ENCODE measurements around the gene ANK3. TPM values are rescaled to one million over a fixed set of nuclear protein-coding genes. Genes with fewer than 3 reads are reported as not detected.

Gene ANK3
- total RNA-seq, 1 donor from 2014 or later: 188 TPM

GRCh38 chr10:60175441-60175971 lies 214.2 kb downstream of the ANK3 start:
- intact Hi-C loops (cut with micrococcal nuclease): no loop called here
- DNase-seq (no peak), ATAC-seq (no peak)

GRCh38 chr10:60172363-60172990 lies 217.2 kb downstream of the ANK3 start:
- intact Hi-C loops (cut with micrococcal nuclease): no loop called here

DNA sequence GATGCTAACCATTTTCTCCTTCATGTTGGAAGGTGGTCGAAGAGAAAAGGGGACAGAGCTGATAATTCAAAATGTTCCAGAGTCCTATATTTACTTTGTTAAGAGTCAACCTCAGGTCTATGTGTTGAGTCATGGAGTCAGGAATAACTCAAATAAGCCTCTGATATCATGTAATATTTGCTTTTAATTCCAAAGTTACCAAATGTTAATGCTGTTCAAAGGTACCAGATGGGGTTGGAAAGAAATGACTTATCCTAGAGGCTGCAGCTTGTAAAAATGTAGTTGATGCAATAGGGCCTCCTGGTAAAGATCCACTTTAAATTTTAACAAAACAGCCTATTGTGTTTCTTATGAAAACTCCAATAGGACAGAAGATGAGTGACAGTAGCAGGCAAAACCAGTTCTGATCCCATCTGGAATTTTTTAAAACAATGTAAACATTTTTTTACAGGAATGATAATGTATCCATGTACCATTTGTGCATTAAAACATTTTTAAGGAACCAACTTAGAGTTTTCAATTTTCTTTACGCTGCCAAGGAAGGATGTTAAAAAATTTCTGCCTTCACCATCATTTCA lies 218.2 kb downstream of the ANK3 start:
- ATAC-seq (no peak), DNase-seq (no peak)
- intact Hi-C loops (cut with micrococcal nuclease): no loop called here

More at GRCh38 chr10:60172363-60172990, 217.2 kb downstream of the ANK3 start:
- ATAC-seq: no peak
- no peak for DNase-seq

GRCh38 chr10:60170250-60170649 lies 219.4 kb downstream of the ANK3 start:
- DNase-seq: no peak
- intact Hi-C loops (cut with micrococcal nuclease): no loop called here
- no peak for ATAC-seq

- intact Hi-C loops (cut with micrococcal nuclease): no loop called here
- DNase-seq: no peak
- no peak for ATAC-seq
Measured at GRCh38 chr10:60169111-60169510, 220.6 kb downstream of the ANK3 start.

GRCh38 chr10:60167050-60167449 lies 222.6 kb downstream of the ANK3 start:
- ATAC-seq (no peak), DNase-seq (no peak)
- intact Hi-C loops (cut with micrococcal nuclease): no loop called here

DNA sequence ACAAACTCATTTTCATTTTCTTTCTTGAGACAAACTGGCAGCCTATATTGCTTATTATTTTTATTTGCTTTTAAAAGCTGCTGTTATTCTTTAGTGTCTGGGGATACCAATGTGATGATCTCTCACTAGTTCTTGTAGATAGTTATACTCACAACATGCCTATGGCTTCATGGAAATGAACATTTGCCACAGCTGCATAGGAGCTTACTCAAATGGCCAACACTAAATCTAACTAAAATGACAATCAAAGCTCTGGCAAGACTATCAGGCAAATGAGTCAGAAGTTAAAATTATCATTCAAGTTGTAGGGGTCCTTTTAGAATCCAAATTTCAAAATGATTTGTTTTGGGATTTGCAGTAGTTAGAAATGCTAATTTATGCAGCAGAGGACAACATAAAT lies 225.9 kb downstream of the ANK3 start:
- ATAC-seq (no peak), DNase-seq (no peak)
- intact Hi-C loops (cut with micrococcal nuclease): no loop called here

GRCh38 chr10:60162631-60163030 lies 227.0 kb downstream of the ANK3 start:
- intact Hi-C loops (cut with micrococcal nuclease): no loop called here
- ATAC-seq: no peak

GRCh38 chr10:60155943-60156683 lies 233.6 kb downstream of the ANK3 start:
- DNase-seq (no peak), ATAC-seq (peak; percentile 82)
- intact Hi-C loops (cut with micrococcal nuclease): loop anchor here (1.0 kb wide), 1 partner anchor 29 kb away; no protein-coding TSS in a partner anchor

More at GRCh38 chr10:60162631-60163030, 227.0 kb downstream of the ANK3 start:
- DNase-seq: no peak

GRCh38 chr10:60155099-60155877 lies 234.4 kb downstream of the ANK3 start:
- no peak for DNase-seq
- intact Hi-C loops (cut with micrococcal nuclease): no loop called here
- ATAC-seq: no peak

DNA sequence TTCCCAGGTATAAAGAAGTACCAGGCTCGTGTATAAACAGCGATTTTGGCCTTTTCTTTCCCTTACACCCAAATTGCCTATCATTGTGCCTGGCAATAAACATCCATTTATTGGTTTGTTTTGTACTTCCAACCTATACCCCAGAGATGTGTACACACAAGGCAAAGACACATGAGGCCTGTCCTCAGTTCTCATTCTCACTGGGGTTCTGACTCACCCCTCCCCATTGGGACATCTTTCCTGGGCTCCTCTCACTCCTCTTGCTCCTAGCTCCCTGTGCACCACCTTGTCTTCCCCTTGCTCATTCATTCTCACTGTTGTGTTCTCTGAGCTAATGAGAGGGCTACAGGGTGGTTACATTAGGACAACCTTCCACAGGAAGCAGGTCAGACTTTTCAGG lies 240.7 kb downstream of the ANK3 start:
- ATAC-seq: peak; percentile 12
- intact Hi-C loops (cut with micrococcal nuclease): no loop called here
- no peak for DNase-seq

- ATAC-seq (peak; percentile 76), DNase-seq (no peak)
- intact Hi-C loops (cut with micrococcal nuclease): no loop called here
Measured at GRCh38 chr10:60148266-60148840, 241.3 kb downstream of the ANK3 start.

- intact Hi-C loops (cut with micrococcal nuclease): no loop called here
- ATAC-seq: no peak
- no peak for DNase-seq
Measured at GRCh38 chr10:60147576-60148265, 242.0 kb downstream of the ANK3 start.

- ATAC-seq (peak; percentile 32), DNase-seq (no peak)
- intact Hi-C loops (cut with micrococcal nuclease): no loop called here
Measured at GRCh38 chr10:60147025-60147424, 242.7 kb downstream of the ANK3 start.

DNA sequence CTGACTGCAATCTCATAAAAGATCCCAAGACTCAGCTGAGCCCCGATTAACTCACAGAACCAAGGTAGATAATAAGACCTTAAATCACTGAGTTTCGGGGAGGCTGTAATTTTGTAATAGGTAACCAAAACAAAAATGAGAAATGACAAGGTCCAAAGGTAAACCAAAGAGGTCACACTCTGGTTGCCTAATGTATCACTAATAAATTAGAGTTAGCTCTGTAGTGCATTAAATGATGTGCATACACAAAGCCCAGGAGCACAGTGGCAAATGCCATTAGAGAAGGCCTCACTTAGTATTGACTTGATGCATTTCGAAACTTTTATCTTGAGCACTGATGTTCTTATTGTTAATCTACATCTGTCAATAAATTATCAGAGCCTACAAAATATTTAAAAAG lies 245.6 kb downstream of the ANK3 start:
- ATAC-seq: no peak
- no peak for DNase-seq
- intact Hi-C loops (cut with micrococcal nuclease): no loop called here

DNA sequence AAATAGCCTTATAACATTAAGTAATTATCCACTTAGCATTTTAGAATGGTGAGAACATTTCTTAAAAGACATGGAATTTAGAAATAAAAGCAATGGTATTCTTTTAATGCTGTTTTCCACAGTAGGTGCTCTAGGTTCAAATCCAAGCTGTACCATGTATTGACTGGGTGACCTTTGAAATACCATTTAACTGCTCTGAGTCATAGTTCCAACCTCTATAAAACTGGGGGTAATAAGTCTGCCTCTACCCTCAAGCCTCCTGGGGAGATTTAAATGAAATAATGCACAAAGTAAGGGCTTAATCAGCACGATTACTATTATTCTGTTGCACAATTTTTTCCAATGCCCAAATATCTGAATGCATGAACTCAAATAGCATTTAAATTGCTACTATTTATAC lies 246.9 kb downstream of the ANK3 start:
- no peak for ATAC-seq
- intact Hi-C loops (cut with micrococcal nuclease): no loop called here
- no peak for DNase-seq

DNA sequence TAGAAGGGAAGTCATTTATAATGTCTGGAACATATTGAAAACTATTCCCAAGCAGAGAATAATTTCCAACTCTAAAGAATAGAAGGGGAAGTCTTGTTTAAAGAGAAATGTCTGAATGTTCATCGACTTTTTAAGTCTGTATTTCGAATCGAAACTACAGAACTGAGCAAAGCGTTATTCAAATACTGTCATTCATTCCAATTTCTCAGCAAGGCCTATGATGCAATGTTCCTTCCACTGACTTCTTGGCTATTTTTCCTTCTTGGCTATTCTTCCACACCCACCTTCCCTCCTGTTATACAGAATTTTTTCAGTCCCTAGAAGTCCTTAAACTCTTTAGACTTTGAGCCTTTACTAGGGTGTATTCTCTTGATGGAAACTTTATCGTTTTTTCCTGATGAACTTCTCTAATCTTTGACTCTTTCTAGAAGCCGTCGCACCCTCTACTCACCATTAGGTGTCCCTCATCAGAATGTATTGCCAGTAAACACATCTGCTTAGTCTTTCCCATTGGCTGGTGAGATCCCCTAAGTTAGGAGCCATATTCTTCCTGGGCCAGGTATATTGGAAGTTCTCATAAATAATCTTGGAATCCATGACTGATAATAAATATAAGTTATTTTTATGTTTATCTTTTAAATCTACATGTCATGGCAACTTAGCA lies 247.6 kb downstream of the ANK3 start:
- DNase-seq (no peak), ATAC-seq (peak; percentile 27)
- intact Hi-C loops (cut with micrococcal nuclease): no loop called here
